GM19372 (cell line): ENCODE measurements around the gene UROC1.

ENCODE experiments used
- ATAC-seq: cut with Tn5 transposase; IDR thresholded peaks from one replicate; pipeline ENCODE4 v1.9.1; 2021; ENCODE audit warnings: mild to moderate bottlenecking, low read depth, moderate library complexity; ENCODE audit not compliant: unreplicated experiment

Gene UROC1

GRCh38 chr3:126517291-126517951 lies at the start of gene UROC1:
UROC1 (minus strand) TSS chr3:126517773; CDS start chr3:126517719, 54 bp downstream.
- no peak for ATAC-seq

- ATAC-seq = no peak
Measured at GRCh38 chr3:126562737-126563276, 45.2 kb upstream of the UROC1 start.

- ATAC-seq = no peak
Measured at GRCh38 chr3:126558336-126559071, 40.9 kb upstream of the UROC1 start, which contains the start of gene C3orf22. C3orf22 (minus strand) TSS chr3:126558932; CDS start chr3:126553390, 5,542 bp downstream.

GRCh38 chr3:126557761-126558160 lies 40.2 kb upstream of the UROC1 start:
- ATAC-seq = no peak

- ATAC-seq = no peak
Measured at GRCh38 chr3:126557415-126557745, 39.8 kb upstream of the UROC1 start.

GRCh38 chr3:126556637-126557414 lies 39.3 kb upstream of the UROC1 start:
- no peak for ATAC-seq

GRCh38 chr3:126555795-126556636 lies 38.4 kb upstream of the UROC1 start:
- no peak for ATAC-seq

- ATAC-seq = no peak
Measured at GRCh38 chr3:126554560-126555525, 37.3 kb upstream of the UROC1 start.

GRCh38 chr3:126553284-126554084 lies 35.9 kb upstream of the UROC1 start:
- no peak for ATAC-seq

GRCh38 chr3:126552688-126553283 lies 35.2 kb upstream of the UROC1 start:
- no peak for ATAC-seq

- no peak for ATAC-seq
Measured at GRCh38 chr3:126551839-126552687, 34.5 kb upstream of the UROC1 start.

- ATAC-seq = no peak
Measured at GRCh38 chr3:126551121-126551838, 33.7 kb upstream of the UROC1 start.

GRCh38 chr3:126550488-126551051 lies 33.0 kb upstream of the UROC1 start:
- ATAC-seq = no peak

- no peak for ATAC-seq
Measured at GRCh38 chr3:126549861-126550487, 32.4 kb upstream of the UROC1 start.
